Measurements from ENCODE around the gene GRIK4. TPM values are rescaled to one million over a fixed set of nuclear protein-coding genes. Genes with fewer than 3 reads are reported as not detected.

Gene GRIK4
- total RNA-seq, 1 experiment from 2014 or later = not detected

- CTCF ChIA-PET = no interaction called here
- intact Hi-C loops (cut with micrococcal nuclease; ENCODE audit: unreplicated experiment) = no loop called here
Observed at GRCh38 chr11:120663142-120663541, 151.6 kb downstream of the GRIK4 start.

GRCh38 chr11:120666121-120666639 lies 154.6 kb downstream of the GRIK4 start:
- POLR2A ChIA-PET (ENCODE audit: unreplicated experiment) = no interaction called here
- no peaks in the 10 kb centered on the region for H3K9me3 ChIP-seq (ENCODE audit: insufficient read depth, low read depth)
- H3K27me3 ChIP-seq (ENCODE audit: insufficient read depth, low read depth) = peaks cover 97% of the 10 kb centered on the region
- TF ChIP-seq EZH2 (IDR thresholded peaks at IDR 0.05; ENCODE audit: low read depth) (no peak), CTCF (conservative IDR thresholded peaks at IDR 0.05) (no peak)
- H3K79me2 ChIP-seq (ENCODE audit: low read depth) = no peaks in the 10 kb centered on the region
- no peak overlapping the region for H2AFZ ChIP-seq
- no peak for DNase-seq
- no peaks in the 10 kb centered on the region for H3K9me2 ChIP-seq (ENCODE audit: insufficient read depth)
- no peak overlapping the region for H3K4me3 ChIP-seq
- H3F3A ChIP-seq (ENCODE audit: insufficient read depth, low read depth) = no peaks in the 10 kb centered on the region
- intact Hi-C loops (cut with micrococcal nuclease; ENCODE audit: unreplicated experiment) = no loop called here
- H3K36me3 ChIP-seq (ENCODE audit: low read depth) = no peaks in the 10 kb centered on the region
- CTCF ChIA-PET = no interaction called here
- no peak overlapping the region for H3K27ac ChIP-seq
- H4K20me1 ChIP-seq (ENCODE audit: insufficient read depth) = no peaks in the 10 kb centered on the region
- no peak overlapping the region for H3K4me2 ChIP-seq
- H3K4me1 ChIP-seq (replicated peaks; ENCODE audit: insufficient read depth) = no peaks in the 10 kb centered on the region
- no TSS peak for BruUV-seq (replicated peaks)

More at GRCh38 chr11:120663142-120663541, 151.6 kb downstream of the GRIK4 start:
- Histone ChIP-seq H3K4me2 (no peak overlapping the region), H3K27ac (no peak overlapping the region), H3K4me1 (replicated peaks; ENCODE audit: insufficient read depth) (no peaks in the 10 kb centered on the region), H3K36me3 (ENCODE audit: low read depth) (no peaks in the 10 kb centered on the region), H3K79me2 (ENCODE audit: low read depth) (no peaks in the 10 kb centered on the region), H3K4me3 (no peak overlapping the region), H3K9me2 (ENCODE audit: insufficient read depth) (no peaks in the 10 kb centered on the region), H4K20me1 (ENCODE audit: insufficient read depth) (no peaks in the 10 kb centered on the region), H3K9me3 (ENCODE audit: insufficient read depth, low read depth) (no peaks in the 10 kb centered on the region), H3K27me3 (ENCODE audit: insufficient read depth, low read depth) (peaks cover 98% of the 10 kb centered on the region), H2AFZ (no peak overlapping the region), H3F3A (ENCODE audit: insufficient read depth, low read depth) (no peaks in the 10 kb centered on the region)
- no peak for TF ChIP-seq CTCF (conservative IDR thresholded peaks at IDR 0.05)
- no peak for TF ChIP-seq EZH2 (IDR thresholded peaks at IDR 0.05; ENCODE audit: low read depth)
- no TSS peak for BruUV-seq (replicated peaks)
- DNase-seq = no peak
- POLR2A ChIA-PET (ENCODE audit: unreplicated experiment) = no interaction called here

GRCh38 chr11:120667281-120667680 lies 155.7 kb downstream of the GRIK4 start:
- no peak for TF ChIP-seq CTCF (conservative IDR thresholded peaks at IDR 0.05)
- Histone ChIP-seq H2AFZ (no peak overlapping the region), H3K27me3 (ENCODE audit: insufficient read depth, low read depth) (peaks cover 97% of the 10 kb centered on the region), H3F3A (ENCODE audit: insufficient read depth, low read depth) (no peaks in the 10 kb centered on the region), H3K4me3 (no peak overlapping the region), H3K9me2 (ENCODE audit: insufficient read depth) (no peaks in the 10 kb centered on the region), H3K27ac (no peak overlapping the region), H3K4me2 (no peak overlapping the region), H3K4me1 (replicated peaks; ENCODE audit: insufficient read depth) (no peaks in the 10 kb centered on the region), H3K79me2 (ENCODE audit: low read depth) (no peaks in the 10 kb centered on the region), H3K9me3 (ENCODE audit: insufficient read depth, low read depth) (no peaks in the 10 kb centered on the region; the same call in 1 of the 2 replicates), H4K20me1 (ENCODE audit: insufficient read depth) (no peaks in the 10 kb centered on the region), H3K36me3 (ENCODE audit: low read depth) (no peaks in the 10 kb centered on the region)
- no peak for DNase-seq
- no TSS peak for BruUV-seq (replicated peaks)
- ChIA-PET CTCF (no interaction called here), POLR2A (ENCODE audit: unreplicated experiment) (no interaction called here)
- intact Hi-C loops (cut with micrococcal nuclease; ENCODE audit: unreplicated experiment) = no loop called here
